ENCODE results near the gene PAQR8.
A peak's percentile ranks its signal among the peaks of the same experiment; 100 is the strongest.

PAQR8 gene

DNA sequence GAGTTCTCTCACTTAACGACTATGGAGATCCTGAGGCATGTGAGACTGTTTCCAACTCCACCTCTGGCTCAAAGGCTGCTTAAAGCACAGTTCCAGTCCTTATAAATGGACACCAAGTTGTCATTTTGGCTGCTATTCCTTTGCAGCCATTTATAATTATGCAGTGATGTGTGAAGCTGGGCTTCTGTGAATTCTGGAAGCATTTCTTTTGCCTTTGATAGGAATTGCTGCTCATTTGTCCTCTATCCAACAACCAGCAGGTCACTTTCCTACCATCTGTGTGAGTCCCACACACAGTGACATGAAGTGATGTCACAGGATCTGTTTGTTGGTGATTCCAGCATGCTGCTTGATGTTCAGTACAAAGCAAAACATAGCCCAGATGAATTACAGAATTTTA is 29.6 kb downstream of the PAQR8 start:
- TF ChIP-seq, protein P1, sequence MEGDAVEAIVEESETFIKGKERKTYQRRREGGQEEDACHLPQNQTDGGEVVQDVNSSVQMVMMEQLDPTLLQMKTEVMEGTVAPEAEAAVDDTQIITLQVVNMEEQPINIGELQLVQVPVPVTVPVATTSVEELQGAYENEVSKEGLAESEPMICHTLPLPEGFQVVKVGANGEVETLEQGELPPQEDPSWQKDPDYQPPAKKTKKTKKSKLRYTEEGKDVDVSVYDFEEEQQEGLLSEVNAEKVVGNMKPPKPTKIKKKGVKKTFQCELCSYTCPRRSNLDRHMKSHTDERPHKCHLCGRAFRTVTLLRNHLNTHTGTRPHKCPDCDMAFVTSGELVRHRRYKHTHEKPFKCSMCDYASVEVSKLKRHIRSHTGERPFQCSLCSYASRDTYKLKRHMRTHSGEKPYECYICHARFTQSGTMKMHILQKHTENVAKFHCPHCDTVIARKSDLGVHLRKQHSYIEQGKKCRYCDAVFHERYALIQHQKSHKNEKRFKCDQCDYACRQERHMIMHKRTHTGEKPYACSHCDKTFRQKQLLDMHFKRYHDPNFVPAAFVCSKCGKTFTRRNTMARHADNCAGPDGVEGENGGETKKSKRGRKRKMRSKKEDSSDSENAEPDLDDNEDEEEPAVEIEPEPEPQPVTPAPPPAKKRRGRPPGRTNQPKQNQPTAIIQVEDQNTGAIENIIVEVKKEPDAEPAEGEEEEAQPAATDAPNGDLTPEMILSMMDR (IDR thresholded peaks at IDR 0.05; ENCODE audit: control insufficient read depth, insufficient read depth, low read depth, low read length, missing control alignments), result no peak
- no peak for DNase-seq (ENCODE audit: low read depth)
- H3K4me3 ChIP-seq (ENCODE audit: control insufficient read depth, low read depth, low read length), result no peak overlapping the region

DNA sequence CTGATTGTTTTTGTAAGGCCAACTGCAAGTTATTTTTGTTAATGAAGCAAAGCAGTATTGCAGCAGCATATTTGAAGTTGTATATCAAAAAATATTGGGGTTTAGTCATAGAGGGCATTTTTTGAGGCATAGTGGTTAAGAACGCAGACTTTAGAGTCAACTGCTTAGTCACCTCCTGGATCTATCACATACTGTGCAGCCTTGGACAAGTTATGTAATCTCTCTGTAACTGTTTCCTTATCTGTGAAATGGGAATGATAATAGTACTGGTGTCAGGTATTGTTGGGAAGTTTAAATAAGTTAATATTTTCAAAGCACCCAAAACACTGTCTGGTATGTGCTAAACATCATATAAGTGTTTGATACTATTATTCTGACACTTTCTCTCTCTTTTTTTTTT is 31.0 kb downstream of the PAQR8 start:
- TF ChIP-seq, protein P1 (IDR thresholded peaks at IDR 0.05; ENCODE audit: control insufficient read depth, insufficient read depth, low read depth, low read length, missing control alignments), result no peak
- H3K4me3 ChIP-seq (ENCODE audit: control insufficient read depth, low read depth, low read length), result no peak overlapping the region
- DNase-seq (ENCODE audit: low read depth), result peak; percentile 46

DNA sequence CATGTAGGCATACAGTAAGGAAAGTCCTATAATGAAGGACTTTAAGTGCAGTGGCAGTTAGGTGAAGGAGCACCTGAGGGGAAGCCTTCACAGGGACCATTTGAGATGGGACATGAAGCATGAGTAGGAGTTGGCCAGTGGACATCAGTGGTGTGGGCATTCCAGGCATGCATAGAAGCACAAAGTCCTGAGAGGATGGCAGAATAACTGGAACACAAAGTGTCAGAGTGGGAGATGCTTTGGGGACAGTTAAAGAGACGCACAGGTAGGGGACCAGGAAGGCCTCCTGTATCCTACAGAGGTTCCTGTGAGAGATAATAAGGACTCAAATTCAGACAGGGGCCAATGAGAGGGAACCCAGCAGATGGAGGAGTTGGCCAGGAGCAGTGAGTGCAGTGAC is 31.8 kb downstream of the PAQR8 start:
- TF ChIP-seq, protein P1 (IDR thresholded peaks at IDR 0.05; ENCODE audit: control insufficient read depth, insufficient read depth, low read depth, low read length, missing control alignments), result no peak
- H3K4me3 ChIP-seq (ENCODE audit: control insufficient read depth, low read depth, low read length), result no peak overlapping the region
- DNase-seq (ENCODE audit: low read depth), result no peak

DNA sequence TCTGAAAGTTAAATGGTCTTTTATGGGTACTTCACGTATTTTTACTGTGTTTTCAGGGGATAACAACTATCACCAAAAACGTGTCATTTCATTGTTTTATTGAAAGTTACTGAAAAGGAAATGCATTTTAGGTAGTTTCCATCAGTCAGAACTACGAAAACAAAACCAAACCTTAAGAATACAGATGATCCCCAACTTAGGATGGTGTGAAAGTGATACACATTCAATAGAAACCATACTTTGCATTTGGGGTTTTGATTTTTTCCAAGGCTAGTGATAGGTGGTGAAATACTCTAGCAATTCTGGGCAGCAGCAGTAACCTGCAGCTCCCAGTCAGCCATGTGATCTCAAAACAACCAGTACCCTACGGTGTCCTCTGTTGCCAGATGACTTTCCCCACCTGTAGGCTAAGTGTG is 32.3 kb downstream of the PAQR8 start:
- no peak for DNase-seq (ENCODE audit: low read depth)
- TF ChIP-seq, protein P1 (IDR thresholded peaks at IDR 0.05; ENCODE audit: control insufficient read depth, insufficient read depth, low read depth, low read length, missing control alignments), result no peak
- no peak overlapping the region for H3K4me3 ChIP-seq (ENCODE audit: control insufficient read depth, low read depth, low read length)

DNA sequence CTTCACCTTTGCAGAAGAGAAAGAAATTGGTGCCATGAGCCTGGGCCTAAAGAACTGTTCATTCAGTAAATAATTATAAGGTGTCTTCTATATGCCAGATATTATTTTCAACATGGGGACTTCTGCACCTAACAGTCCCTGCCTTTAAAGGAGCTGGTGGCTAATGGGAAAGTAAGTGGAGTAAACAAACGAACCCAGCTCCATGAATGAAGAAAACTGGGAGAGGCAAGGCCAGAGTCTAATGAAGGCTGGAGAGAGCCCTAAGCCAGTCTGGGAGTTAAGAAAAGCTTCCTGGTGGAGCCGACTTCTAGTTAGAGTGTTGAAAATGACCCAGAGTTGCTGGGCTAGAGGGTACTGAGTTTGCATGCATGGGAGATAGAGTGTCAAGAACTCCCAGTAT is 34.0 kb downstream of the PAQR8 start:
- TF ChIP-seq, protein P1 (IDR thresholded peaks at IDR 0.05; ENCODE audit: control insufficient read depth, insufficient read depth, low read depth, low read length, missing control alignments), result no peak
- H3K4me3 ChIP-seq (ENCODE audit: control insufficient read depth, low read depth, low read length), result no peak overlapping the region
- no peak for DNase-seq (ENCODE audit: low read depth)

DNA sequence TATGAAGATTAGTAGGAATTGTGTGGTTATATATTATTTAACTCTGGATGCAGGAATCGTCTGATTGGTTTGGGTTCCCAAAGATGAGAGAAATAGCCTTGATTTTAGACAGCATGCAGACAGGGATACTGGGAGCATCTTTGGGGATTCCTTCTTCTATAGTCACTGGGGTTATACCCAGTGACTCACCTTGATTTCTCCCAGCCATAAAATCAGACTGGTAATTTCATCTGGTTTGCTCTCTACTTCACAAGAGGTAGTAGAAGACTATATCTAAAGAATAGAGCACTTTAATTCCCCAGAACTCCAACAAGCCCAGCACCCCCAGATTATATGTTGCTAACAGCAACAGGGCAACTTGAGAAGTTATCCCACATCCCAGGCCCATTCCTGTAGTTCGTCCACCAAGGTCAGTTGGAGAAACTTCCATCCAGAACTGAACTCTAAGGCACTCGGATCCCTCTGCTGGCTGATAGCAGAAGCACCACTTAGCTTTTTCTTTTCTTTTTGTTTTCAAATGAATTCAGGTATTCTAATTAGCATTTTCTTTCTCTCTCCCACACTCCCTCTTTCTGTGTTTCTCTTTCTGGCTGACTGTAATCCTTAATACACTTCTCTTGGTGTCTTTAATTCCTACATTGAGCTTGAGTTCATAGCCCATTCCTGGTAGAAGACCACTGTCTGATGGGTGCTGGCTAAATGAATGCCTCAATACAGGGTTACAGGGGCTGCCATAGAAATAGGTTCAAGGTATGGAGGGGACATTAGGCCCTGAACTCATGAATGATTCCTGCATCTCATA is 37.8 kb downstream of the PAQR8 start:
- no peak overlapping the region for H3K4me3 ChIP-seq (ENCODE audit: control insufficient read depth, low read depth, low read length)
- DNase-seq (ENCODE audit: low read depth), result no peak
- TF ChIP-seq, protein P1 (IDR thresholded peaks at IDR 0.05; ENCODE audit: control insufficient read depth, insufficient read depth, low read depth, low read length, missing control alignments), result peak; percentile 87
